GM12892 (cell line): Measurements from ENCODE around the gene CCDC181.

Source experiments
- POLR2A ChIP-seq: IDR thresholded peaks from 2 replicates; pipeline ENCODE4 v1.6.1; 2011; ENCODE audit warnings: low read depth, low read length, control low read depth
- POLR2AphosphoS5 ChIP-seq: IDR thresholded peaks from 2 replicates; pipeline ENCODE4 v1.6.1; 2011; ENCODE audit warnings: low read depth, low read length, control low read depth
- TAF1 ChIP-seq: IDR thresholded peaks from 2 replicates; pipeline ENCODE4 v1.6.1; 2011; ENCODE audit warnings: low read depth, mild to moderate bottlenecking, control low read depth, low read length, borderline replicate concordance

GRCh38 chr1:169468982-169469381, 41.7 kb upstream of the CCDC181 start:
- TF ChIP-seq POLR2A (no peak), POLR2AphosphoS5 (no peak), TAF1 (no peak)
